ENCODE data around the gene GM2A. TPM values are rescaled to one million over a fixed set of nuclear protein-coding genes. Genes with fewer than 3 reads are reported as not detected.

GM2A gene
- total and polyA plus RNA-seq, 9 of the 15 experiments (the other 6 are each of a cell fraction or from before 2014, with no cell fraction given), result 5.8 to 36.0 (median 10.0) TPM

- TF ChIP-seq GABPB2 (CRISPR knock-in tag; conservative IDR thresholded peaks at IDR 0.05) (no peak), PKNOX1 (IDR thresholded peaks at IDR 0.05) (0 out of 2 replicates have a peak, but pooled peaks have one; percentile 12), HCFC1 (IDR thresholded peaks at IDR 0.05; ENCODE audit: low read depth, low read length) (peak; percentile 25; the same call in 1 of the 2 replicates), RFX5 (IDR thresholded peaks at IDR 0.05; ENCODE audit: low read depth, low read length) (no peak), IFI16 (CRISPR knock-in tag; IDR thresholded peaks at IDR 0.05) (no peak), EGR1 (conservative IDR thresholded peaks at IDR 0.05) (0 out of 2 replicates have a peak, but pooled peaks have one; percentile 11), ZNF408 (CRISPR knock-in tag; IDR thresholded peaks at IDR 0.05; ENCODE audit: low read depth) (no peak), GABPA (tag; conservative IDR thresholded peaks at IDR 0.05; ENCODE audit: low read depth) (peak; percentile 59), CEBPG (CRISPR knock-in tag; IDR thresholded peaks at IDR 0.05) (no peak), CEBPG (tag; conservative IDR thresholded peaks at IDR 0.05 in 1 of 2, IDR thresholded peaks at IDR 0.05 in 1 of 2) (peak in 1 of 2 experiments; percentile 25; a peak in 1 of 4 replicates), TBL1XR1 (IDR thresholded peaks at IDR 0.05; ENCODE audit: low read length in 2 of 2) (0 out of 4 replicates have a peak, but pooled peaks of 1 of the 2 experiments have one; percentile 18), NFE2 (IDR thresholded peaks at IDR 0.05; ENCODE audit: low read depth) (no peak), SMARCA4 (IDR thresholded peaks at IDR 0.05) (peak; percentile 25; the same call in 1 of the 2 replicates), RERE (CRISPR knock-in tag; IDR thresholded peaks at IDR 0.05; ENCODE audit: borderline replicate concordance) (no peak)
- TF ChIP-seq, protein P1, sequence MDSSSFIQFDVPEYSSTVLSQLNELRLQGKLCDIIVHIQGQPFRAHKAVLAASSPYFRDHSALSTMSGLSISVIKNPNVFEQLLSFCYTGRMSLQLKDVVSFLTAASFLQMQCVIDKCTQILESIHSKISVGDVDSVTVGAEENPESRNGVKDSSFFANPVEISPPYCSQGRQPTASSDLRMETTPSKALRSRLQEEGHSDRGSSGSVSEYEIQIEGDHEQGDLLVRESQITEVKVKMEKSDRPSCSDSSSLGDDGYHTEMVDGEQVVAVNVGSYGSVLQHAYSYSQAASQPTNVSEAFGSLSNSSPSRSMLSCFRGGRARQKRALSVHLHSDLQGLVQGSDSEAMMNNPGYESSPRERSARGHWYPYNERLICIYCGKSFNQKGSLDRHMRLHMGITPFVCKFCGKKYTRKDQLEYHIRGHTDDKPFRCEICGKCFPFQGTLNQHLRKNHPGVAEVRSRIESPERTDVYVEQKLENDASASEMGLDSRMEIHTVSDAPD (CRISPR knock-in tag; IDR thresholded peaks at IDR 0.05), result no peak
- TF ChIP-seq, protein P2, sequence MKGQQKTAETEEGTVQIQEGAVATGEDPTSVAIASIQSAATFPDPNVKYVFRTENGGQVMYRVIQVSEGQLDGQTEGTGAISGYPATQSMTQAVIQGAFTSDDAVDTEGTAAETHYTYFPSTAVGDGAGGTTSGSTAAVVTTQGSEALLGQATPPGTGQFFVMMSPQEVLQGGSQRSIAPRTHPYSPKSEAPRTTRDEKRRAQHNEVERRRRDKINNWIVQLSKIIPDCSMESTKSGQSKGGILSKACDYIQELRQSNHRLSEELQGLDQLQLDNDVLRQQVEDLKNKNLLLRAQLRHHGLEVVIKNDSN (CRISPR knock-in tag; IDR thresholded peaks at IDR 0.05), result no peak
Observed at GRCh38 chr5:151213803-151214613, 39.0 kb upstream of the GM2A start (continued).
